Mesothelial cell of epicardium (in vitro differentiated cells): ENCODE results near the gene MICA. TPM values are rescaled to one million over a fixed set of nuclear protein-coding genes. Genes with fewer than 3 reads are reported as not detected.

Source experiments
- DNase-seq, 2 experiments: peaks; one replicate each; pipeline ENCODE4 v3.0.0; 2021; ENCODE audit warnings: low spot score in 2 of 2; ENCODE audit not compliant: unreplicated experiment in 2 of 2
- H3K27ac Mint-ChIP-seq: 2 replicates; pipeline ENCODE4 v1.8.0; 2021; ENCODE audit warnings: mixed read lengths
- H3K27me3 Mint-ChIP-seq: 2 replicates; pipeline ENCODE4 v1.8.0; 2021; ENCODE audit warnings: low read depth, mixed read lengths
- H3K36me3 Mint-ChIP-seq: 2 replicates; pipeline ENCODE4 v1.8.0; 2021; ENCODE audit warnings: mixed read lengths
- H3K4me1 Mint-ChIP-seq: 2 replicates; pipeline ENCODE4 v1.8.0; 2021; ENCODE audit warnings: mixed read lengths
- H3K4me3 Mint-ChIP-seq: 2 replicates; pipeline ENCODE4 v1.8.0; 2021; ENCODE audit warnings: mild to moderate bottlenecking, moderate library complexity, mixed read lengths
- H3K9me3 Mint-ChIP-seq: 2 replicates; pipeline ENCODE4 v1.8.0; 2021; ENCODE audit warnings: mixed read lengths
- CTCF ChIP-seq: fragments of 200-600 bp; sonication (generic); IDR thresholded peaks from one replicate; pipeline ENCODE4 v1.5.0; 2021; ENCODE audit warnings: antibody characterized with exemption; ENCODE audit not compliant: unreplicated experiment
- total RNA-seq: library from RNA; stranded (reverse); gene quantifications from 3 replicates; pipeline ENCODE4 v1.2.1, GENCODE V29; 2021

The MICA gene
- total RNA-seq, 1 donor from 2014 or later, result 15.5 TPM

DNA sequence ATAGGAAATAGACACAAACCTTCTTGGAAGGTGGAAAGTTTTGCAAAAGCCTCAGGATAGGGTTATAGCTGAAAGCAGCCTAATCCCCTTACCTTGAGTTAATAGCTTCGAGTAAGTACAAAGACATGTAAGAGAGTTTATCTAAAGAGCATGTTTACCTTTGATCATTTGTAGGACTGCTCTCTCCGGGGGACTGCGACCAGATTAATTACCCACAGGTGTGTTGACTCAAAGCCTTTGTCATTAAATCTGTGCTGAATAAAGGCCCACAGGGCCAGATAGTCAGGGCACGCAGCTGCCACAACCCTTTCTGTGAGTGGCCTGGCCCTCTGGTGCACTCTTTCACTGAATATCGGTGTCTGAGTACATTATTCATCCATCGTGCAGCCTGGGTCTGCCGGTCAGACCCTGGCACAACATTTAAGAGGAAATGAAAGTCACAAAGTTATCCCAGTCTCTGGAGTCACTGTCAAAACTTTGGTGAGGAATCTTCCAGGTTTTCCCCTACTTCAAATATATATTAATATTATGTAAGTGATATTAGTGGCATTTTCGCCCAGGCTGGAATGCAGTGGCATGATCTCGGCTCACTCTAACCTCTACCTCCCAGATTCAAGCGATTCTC, 5.4 kb upstream of the MICA start:
- Mint-ChIP-seq H3K4me1 (peaks cover 37% of the 10 kb centered on the region), H3K4me3 (no peak overlapping the region), H3K27ac (no peak overlapping the region), H3K27me3 (peaks cover 4% of the 10 kb centered on the region), H3K9me3 (no peaks in the 10 kb centered on the region), H3K36me3 (no peaks in the 10 kb centered on the region)
- DNase-seq, result no peak
- TF ChIP-seq CTCF, result no peak

DNA sequence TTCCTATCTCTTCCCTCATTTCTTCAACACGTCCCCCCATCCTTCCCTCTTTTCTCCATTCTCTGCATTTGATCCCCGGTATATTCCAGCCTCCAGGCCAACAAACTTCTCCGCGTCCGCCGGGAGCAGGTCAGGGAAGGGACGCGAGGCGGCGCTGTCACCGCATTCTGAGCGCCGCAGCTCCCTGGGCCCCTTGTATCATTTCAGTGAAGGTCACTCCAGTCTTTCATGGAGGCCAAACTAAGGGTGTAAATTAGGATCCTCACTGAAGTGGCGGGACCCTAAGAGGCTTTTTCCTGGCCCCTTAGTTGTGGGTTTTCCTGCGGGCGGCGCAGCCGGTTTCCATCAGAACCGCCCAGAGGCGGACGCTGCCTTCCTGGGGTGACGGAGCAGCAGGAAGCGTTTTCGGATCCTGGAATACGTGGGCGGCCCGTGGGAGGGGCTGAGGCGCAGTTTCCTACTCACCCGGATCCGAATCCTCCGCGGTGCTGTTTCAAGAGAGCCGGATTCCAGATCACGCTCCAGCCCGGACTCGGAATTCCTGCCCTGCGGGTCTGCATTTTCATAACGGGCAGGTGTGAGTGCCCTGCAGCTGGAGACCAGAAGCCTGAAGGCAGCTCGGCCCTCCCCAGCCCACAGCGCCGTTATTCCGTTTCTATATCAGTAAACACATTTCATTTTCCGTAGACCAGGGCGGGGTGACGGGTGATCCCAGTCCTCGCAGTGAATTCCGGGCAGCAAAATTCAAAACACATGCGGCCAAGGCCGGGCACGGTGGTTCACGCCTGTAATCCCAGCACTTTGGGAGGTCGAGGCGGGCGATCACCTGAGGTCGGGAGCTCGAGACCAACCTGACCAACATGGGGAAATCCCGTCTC, 3.6 kb upstream of the MICA start:
- DNase-seq, result peak; percentile 67 to 84
- Mint-ChIP-seq H3K4me1 (peaks cover 43% of the 10 kb centered on the region), H3K27ac (peak overlapping the region; percentile 96), H3K9me3 (no peaks in the 10 kb centered on the region), H3K27me3 (peaks cover 4% of the 10 kb centered on the region), H3K4me3 (peak overlapping the region; percentile 87), H3K36me3 (no peaks in the 10 kb centered on the region)
- peak; percentile 61 for TF ChIP-seq CTCF

DNA sequence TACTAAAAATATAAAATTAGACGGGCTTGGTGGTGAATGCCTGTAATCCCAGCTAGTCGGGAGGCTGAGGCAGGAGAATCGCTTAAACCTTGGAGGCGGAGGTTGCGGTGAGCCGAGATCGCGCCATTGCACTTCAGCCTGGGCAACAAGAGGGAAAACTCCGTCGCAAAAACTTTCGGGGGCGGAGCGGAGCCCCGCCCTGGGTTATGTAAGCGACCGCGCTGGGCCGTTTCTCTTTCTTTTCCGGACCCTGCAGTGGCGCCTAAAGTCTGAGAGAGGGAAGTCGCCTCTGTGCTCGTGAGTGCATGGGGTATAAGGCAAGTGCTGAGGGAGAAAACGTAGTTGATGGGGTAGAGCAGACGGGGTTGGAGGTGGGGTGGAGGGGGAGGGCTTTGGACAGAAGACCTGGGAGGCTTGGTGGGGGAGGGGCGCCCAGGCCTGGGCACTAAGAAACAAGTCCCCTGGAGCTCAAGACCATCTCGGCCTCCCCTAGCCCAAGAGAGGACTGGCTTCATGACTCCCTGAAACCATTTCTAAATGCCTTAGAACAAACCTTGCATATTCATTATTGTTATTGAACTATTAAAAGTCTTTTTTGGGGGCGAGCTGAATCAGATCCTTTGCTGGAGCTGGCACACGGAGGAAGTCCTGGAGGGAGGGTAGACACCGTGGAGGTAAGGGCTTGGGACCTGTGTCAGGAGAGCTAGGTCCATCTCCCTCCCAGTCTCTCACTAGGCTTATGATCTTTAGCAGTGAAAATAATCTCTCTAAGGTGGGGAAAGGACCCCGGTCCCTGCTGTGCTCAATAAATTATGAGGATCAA, 2.7 kb upstream of the MICA start:
- Mint-ChIP-seq H3K4me1 (peaks cover 42% of the 10 kb centered on the region), H3K27ac (peak overlapping the region; percentile 96)

GRCh38 chr6:31401403-31401802, 2.0 kb upstream of the MICA start:
- Mint-ChIP-seq H3K27ac (peak overlapping the region; percentile 96), H3K36me3 (no peaks in the 10 kb centered on the region), H3K9me3 (no peaks in the 10 kb centered on the region), H3K4me1 (peaks cover 43% of the 10 kb centered on the region), H3K27me3 (peaks cover 4% of the 10 kb centered on the region), H3K4me3 (peak overlapping the region; percentile 87)
- TF ChIP-seq CTCF, result no peak
- DNase-seq, result no peak

More for the DNA sequence above, 2.7 kb upstream of the MICA start:
- no peaks in the 10 kb centered on the region for H3K9me3 Mint-ChIP-seq
- no peaks in the 10 kb centered on the region for H3K36me3 Mint-ChIP-seq
- peak overlapping the region; percentile 87 for H3K4me3 Mint-ChIP-seq
- H3K27me3 Mint-ChIP-seq, result peaks cover 4% of the 10 kb centered on the region
- DNase-seq, result no peak
- TF ChIP-seq CTCF, result no peak
